Endothelial cell (in vitro differentiated cells): ENCODE measurements around the gene CPAMD8. TPM values are rescaled to one million over a fixed set of nuclear protein-coding genes. Genes with fewer than 3 reads are reported as not detected.

Source experiments
- DNase-seq: peaks from one replicate; pipeline ENCODE4 v3.0.0; 2021; ENCODE audit warnings: low spot score
- H3K27ac Mint-ChIP-seq: one replicate; pipeline ENCODE4 v1.8.0; 2021; ENCODE audit warnings: mixed read lengths, inconsistent platforms; ENCODE audit not compliant: unreplicated experiment
- H3K27me3 Mint-ChIP-seq: one replicate; pipeline ENCODE4 v1.8.0; 2021; ENCODE audit warnings: mild to moderate bottlenecking, moderate library complexity, mixed read lengths, inconsistent platforms; ENCODE audit not compliant: unreplicated experiment
- H3K36me3 Mint-ChIP-seq: one replicate; pipeline ENCODE4 v1.8.0; 2021; ENCODE audit warnings: mild to moderate bottlenecking, low read depth, mixed read lengths, inconsistent platforms; ENCODE audit not compliant: unreplicated experiment
- H3K4me1 Mint-ChIP-seq: one replicate; pipeline ENCODE4 v1.8.0; 2021; ENCODE audit warnings: mild to moderate bottlenecking, mixed read lengths, inconsistent platforms; ENCODE audit not compliant: unreplicated experiment
- H3K4me3 Mint-ChIP-seq: one replicate; pipeline ENCODE4 v1.8.0; 2021; ENCODE audit warnings: mild to moderate bottlenecking, mixed read lengths, inconsistent platforms; ENCODE audit not compliant: unreplicated experiment
- H3K9me3 Mint-ChIP-seq: one replicate; pipeline ENCODE4 v1.8.0; 2021; ENCODE audit warnings: mixed read lengths, inconsistent platforms; ENCODE audit not compliant: unreplicated experiment
- CTCF ChIP-seq: fragments of 200-600 bp; sonication (generic); IDR thresholded peaks from one replicate; pipeline ENCODE4 v1.5.0; 2021; ENCODE audit warnings: antibody characterized with exemption; ENCODE audit not compliant: unreplicated experiment
- total RNA-seq: library from RNA; stranded (reverse); fragmentation: NEBNext Ultra II Directional; extraction: Animal tissue kit (Norgen Biotek cat#: 25700); gene quantifications from one replicate; pipeline ENCODE4 v1.2.1, GENCODE V29; 2021; ENCODE audit not compliant: unreplicated experiment

CPAMD8 gene
- total RNA-seq, 1 donor from 2014 or later = 4.8 TPM

- Mint-ChIP-seq H3K4me3 (no peak overlapping the region), H3K4me1 (peaks cover 11% of the 10 kb centered on the region), H3K9me3 (no peaks in the 10 kb centered on the region), H3K36me3 (no peaks in the 10 kb centered on the region), H3K27ac (no peak overlapping the region), H3K27me3 (peaks cover 3% of the 10 kb centered on the region)
- TF ChIP-seq CTCF = no peak
- no peak for DNase-seq
Measured at GRCh38 chr19:16957855-16958254, 68.8 kb downstream of the CPAMD8 start.

GRCh38 chr19:16957151-16957701 lies 69.4 kb downstream of the CPAMD8 start:
- Mint-ChIP-seq H3K4me3 (no peak overlapping the region), H3K9me3 (no peaks in the 10 kb centered on the region), H3K36me3 (no peaks in the 10 kb centered on the region), H3K27me3 (peaks cover 3% of the 10 kb centered on the region), H3K4me1 (peaks cover 11% of the 10 kb centered on the region), H3K27ac (no peak overlapping the region)
- no peak for DNase-seq
- TF ChIP-seq CTCF = no peak

- peaks cover 7% of the 10 kb centered on the region for H3K27me3 Mint-ChIP-seq
- no peak for TF ChIP-seq CTCF
- peak overlapping the region; percentile 13 for H3K27ac Mint-ChIP-seq
- no peaks in the 10 kb centered on the region for H3K36me3 Mint-ChIP-seq
- H3K9me3 Mint-ChIP-seq = no peaks in the 10 kb centered on the region
- peaks cover 9% of the 10 kb centered on the region for H3K4me1 Mint-ChIP-seq
- no peak for DNase-seq
- H3K4me3 Mint-ChIP-seq = no peak overlapping the region
Measured at GRCh38 chr19:16955161-16955560, 71.4 kb downstream of the CPAMD8 start.

- Mint-ChIP-seq H3K4me3 (no peak overlapping the region), H3K27me3 (peaks cover 6% of the 10 kb centered on the region), H3K9me3 (no peaks in the 10 kb centered on the region), H3K4me1 (peaks cover 6% of the 10 kb centered on the region), H3K27ac (no peak overlapping the region), H3K36me3 (no peaks in the 10 kb centered on the region)
- no peak for DNase-seq
- TF ChIP-seq CTCF = no peak
Measured at GRCh38 chr19:16952046-16952445, 74.6 kb downstream of the CPAMD8 start.

GRCh38 chr19:16951529-16951928 lies 75.1 kb downstream of the CPAMD8 start:
- no peak for DNase-seq
- no peak for TF ChIP-seq CTCF
- no peak overlapping the region for H3K27ac Mint-ChIP-seq

More at GRCh38 chr19:16951529-16951928, 75.1 kb downstream of the CPAMD8 start:
- H3K9me3 Mint-ChIP-seq = no peaks in the 10 kb centered on the region
- peaks cover 6% of the 10 kb centered on the region for H3K27me3 Mint-ChIP-seq
- peaks cover 3% of the 10 kb centered on the region for H3K4me1 Mint-ChIP-seq
- H3K4me3 Mint-ChIP-seq = no peak overlapping the region
- H3K36me3 Mint-ChIP-seq = no peaks in the 10 kb centered on the region
